PFSK-1 (cell line): ENCODE results near the gene WDFY3.

Source experiments
- FOXP2 ChIP-seq: optimal IDR thresholded peaks from 2 replicates; pipeline ENCODE3; 2011; ENCODE audit warnings: borderline replicate concordance, control low read depth, inconsistent platforms; ENCODE audit not compliant: insufficient read depth; ENCODE audit errors: extremely low read length, extremely low read depth
- POLR2AphosphoS5 ChIP-seq: IDR thresholded peaks from 2 replicates; pipeline ENCODE4 v1.6.1; 2012; ENCODE audit warnings: low read depth, mild to moderate bottlenecking, control low read depth, low read length, moderate library complexity
- REST ChIP-seq, 2 experiments: IDR thresholded peaks; 2 replicates each; pipeline versions ENCODE4 v1.6.1 to v1.8.0; 2011 to 2012; ENCODE audit warnings: low read depth in 2 of 2, low read length in 2 of 2, control low read depth in 1 of 2, inconsistent platforms in 1 of 2, mild to moderate bottlenecking in 1 of 2, moderate library complexity in 1 of 2; ENCODE audit not compliant: insufficient read depth in 1 of 2
- SIN3A ChIP-seq: IDR thresholded peaks from 2 replicates; pipeline ENCODE4 v1.6.1; 2012; ENCODE audit warnings: mild to moderate bottlenecking, low read length, moderate library complexity, borderline replicate concordance; ENCODE audit not compliant: insufficient read depth
- TAF1 ChIP-seq: IDR thresholded peaks from 2 replicates; pipeline ENCODE4 v1.6.1; 2012; ENCODE audit warnings: low read length, control low read depth, borderline replicate concordance; ENCODE audit not compliant: insufficient read depth

- TF ChIP-seq POLR2AphosphoS5 (no peak), REST (IDR thresholded peaks at IDR 0.05; ENCODE audit: insufficient read depth in 1 of 2, low read depth in 2 of 2, low read length in 2 of 2) (no peak), TAF1 (no peak), SIN3A (no peak), FOXP2 (no peak)
Observed at GRCh38 chr4:84892950-84893349, 73.5 kb downstream of the WDFY3 start.
